Endothelial cell of umbilical vein (primary cell): ENCODE measurements around the gene ZNF142.

Experiments
- CTCF ChIP-seq, 2 donors: IDR thresholded peaks; 1 replicate in 1 of 2; 2 replicates in 1 of 2; pipeline ENCODE4 v1.5.1; 2011; ENCODE audit warnings: low read length in 2 of 2, mild to moderate bottlenecking in 2 of 2, moderate library complexity in 2 of 2, control low read depth in 1 of 2, inconsistent platforms in 1 of 2, low read depth in 1 of 2; ENCODE audit not compliant: insufficient read depth in 1 of 2; ENCODE audit errors: extremely low read depth in 1 of 2
- EZH2 ChIP-seq: IDR thresholded peaks from 2 replicates; pipeline ENCODE4 v1.6.1; 2012; ENCODE audit warnings: borderline replicate concordance, low read depth, mild to moderate bottlenecking, moderate library complexity, low read length, inconsistent platforms; ENCODE audit not compliant: severe bottlenecking

DNA sequence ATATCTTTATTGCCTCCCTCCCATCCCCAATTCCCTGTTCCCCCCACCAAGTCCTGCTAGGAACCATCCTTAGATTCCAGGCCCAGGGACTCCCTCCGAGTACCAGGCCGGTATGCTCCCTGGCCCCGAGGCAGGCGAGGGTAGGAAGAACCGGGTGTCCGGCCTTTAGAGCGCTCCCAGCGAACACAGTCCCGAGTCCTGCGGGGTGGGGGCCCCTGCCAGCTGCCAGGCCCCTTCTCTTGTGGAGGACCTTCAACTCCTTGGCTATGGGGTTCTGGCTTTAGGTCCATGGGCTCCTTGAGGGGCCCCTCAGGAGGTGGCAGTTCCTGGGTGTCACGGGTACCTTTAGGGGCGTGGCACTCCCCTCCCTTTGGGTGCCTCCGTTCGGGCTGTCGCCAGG is 4.5 kb upstream of the ZNF142 start:
- TF ChIP-seq CTCF (IDR thresholded peaks at IDR 0.05; ENCODE audit: extremely low read depth in 1 of 2, insufficient read depth in 1 of 2, low read depth in 1 of 2, low read length in 2 of 2) (no peak), EZH2 (no peak)
